Activated CD8-positive, alpha-beta memory T cell treated with anti-CD3 and anti-CD28 coated beads, Interleukin-2, amount 50 U/mL, for 1 hour (primary cell): ENCODE data around the gene BZW1.

Experiments
- DNase-seq: peaks from one replicate; pipeline ENCODE4 v3.0.0-alpha.2; 2020; ENCODE audit errors: extremely low read depth

Gene BZW1

GRCh38 chr2:200839513-200839912 lies 27.8 kb downstream of the BZW1 start:
- DNase-seq = no peak

DNA sequence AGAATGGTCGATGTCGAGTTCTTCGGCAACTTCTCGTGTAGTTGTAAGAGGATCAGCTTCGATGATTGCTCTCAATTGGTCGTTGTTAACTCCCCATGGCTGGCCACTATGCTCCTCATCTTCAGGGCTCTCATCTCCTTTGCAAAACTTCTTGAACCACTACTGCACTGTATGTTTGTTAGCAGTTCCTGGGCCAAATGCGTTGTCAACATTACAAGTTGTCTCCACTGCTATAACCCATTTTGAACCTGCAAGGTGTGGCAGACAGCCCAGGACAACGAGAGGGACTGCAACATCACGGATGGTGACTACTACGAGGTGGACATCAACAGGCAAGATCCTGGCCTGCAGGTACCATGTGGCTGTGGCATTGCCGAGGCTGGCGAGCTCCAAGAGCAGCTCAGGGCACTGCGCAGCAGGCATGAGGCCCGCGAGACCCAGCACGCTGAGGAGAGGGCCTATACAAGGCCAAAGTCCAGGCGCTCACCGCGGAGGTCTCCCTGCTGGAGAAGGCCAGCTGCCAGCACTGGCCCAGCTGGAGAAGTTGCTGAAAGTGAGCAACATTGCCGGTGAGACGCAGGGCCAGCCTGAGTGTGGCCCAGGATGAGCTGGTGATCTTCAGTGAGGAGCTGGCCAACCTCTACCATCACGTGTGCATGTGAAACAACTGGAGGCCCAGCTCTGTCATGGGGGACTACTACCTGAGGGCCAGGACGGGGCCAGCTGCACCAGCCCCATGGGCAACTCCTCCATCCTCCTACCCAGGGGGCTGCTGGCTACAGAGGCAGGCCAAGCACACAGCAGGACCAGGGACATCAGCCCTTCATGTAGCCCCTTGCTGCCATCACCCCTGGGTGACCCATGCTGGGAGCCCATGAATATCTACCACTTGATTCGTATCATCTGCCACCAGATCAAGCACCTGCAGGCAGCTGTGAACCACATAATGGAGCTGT lies 32.6 kb downstream of the BZW1 start:
- DNase-seq = no peak

DNA sequence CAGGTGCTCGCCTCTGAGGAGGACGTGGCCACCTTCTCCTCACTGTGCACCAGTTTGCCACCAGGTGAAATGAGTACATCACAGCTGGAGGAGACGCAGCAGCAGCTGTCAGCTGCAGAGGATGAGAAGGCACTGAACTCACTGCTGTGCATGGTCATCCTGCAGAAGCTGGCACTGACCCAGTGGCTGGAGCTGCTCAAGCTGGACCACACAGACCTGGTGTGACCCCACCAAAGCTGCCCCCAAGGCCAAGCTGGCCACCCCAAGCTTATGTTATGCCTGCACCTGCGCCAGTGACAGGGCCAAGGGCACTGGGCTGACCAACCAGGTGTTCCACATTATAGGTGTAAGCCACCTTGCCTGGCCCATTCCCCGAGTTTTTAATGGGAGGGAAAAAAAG lies 33.5 kb downstream of the BZW1 start:
- DNase-seq = no peak

DNA sequence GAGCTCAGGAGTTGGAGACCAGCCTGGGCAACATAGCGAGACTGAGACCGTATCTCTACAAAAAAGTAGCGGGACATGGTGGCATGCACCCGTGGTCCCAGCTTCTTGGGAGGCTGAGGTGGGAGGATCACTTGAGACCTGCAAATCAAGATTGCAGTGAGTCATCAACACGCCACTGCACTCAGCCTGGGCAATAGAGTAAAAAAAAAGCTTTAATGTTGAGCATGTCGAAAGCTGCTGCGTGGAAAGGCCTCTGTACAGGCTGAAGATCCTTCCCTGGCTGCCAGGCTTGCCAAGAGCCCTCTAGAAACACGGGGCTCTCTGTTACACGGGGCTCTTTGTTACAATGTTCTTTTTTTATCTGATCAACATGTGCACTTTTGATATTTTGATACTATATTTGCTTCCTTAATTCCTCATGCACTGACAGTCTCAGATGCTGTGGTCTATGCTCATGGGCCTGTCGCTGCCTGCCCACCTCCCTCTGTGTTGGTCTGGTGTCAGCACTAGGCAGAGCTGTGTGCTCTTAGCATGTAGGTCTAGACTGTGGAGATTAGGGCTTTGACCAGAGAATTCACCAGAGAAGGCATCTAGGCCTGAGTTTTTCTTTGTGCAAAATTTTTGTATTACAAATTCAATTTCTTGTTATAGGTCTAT lies 34.1 kb downstream of the BZW1 start:
- DNase-seq = no peak

GRCh38 chr2:200847269-200847668 lies 35.6 kb downstream of the BZW1 start:
- DNase-seq = no peak

DNA sequence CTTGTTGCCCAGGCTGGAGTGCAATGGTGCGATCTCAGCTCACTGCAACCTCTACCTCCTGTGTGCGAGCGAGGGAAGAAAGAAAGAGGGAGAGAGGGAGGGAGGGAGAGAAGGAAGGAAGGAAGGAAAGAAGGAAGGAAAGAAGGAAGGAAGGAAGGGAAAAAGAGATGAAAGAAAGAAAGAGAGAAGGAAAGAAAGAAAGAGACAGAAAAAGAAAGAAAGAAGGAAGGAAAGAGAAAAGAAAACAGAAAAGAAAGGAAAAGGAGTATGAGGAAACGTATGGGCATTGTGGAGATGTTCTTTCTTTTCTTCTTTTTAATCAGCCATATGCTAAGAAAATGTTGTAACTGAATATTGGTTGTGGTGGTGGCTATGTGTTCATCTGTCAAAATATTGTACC lies 36.2 kb downstream of the BZW1 start:
- no peak for DNase-seq

GRCh38 chr2:200850512-200851256 lies 39.0 kb downstream of the BZW1 start:
- no peak for DNase-seq

DNA sequence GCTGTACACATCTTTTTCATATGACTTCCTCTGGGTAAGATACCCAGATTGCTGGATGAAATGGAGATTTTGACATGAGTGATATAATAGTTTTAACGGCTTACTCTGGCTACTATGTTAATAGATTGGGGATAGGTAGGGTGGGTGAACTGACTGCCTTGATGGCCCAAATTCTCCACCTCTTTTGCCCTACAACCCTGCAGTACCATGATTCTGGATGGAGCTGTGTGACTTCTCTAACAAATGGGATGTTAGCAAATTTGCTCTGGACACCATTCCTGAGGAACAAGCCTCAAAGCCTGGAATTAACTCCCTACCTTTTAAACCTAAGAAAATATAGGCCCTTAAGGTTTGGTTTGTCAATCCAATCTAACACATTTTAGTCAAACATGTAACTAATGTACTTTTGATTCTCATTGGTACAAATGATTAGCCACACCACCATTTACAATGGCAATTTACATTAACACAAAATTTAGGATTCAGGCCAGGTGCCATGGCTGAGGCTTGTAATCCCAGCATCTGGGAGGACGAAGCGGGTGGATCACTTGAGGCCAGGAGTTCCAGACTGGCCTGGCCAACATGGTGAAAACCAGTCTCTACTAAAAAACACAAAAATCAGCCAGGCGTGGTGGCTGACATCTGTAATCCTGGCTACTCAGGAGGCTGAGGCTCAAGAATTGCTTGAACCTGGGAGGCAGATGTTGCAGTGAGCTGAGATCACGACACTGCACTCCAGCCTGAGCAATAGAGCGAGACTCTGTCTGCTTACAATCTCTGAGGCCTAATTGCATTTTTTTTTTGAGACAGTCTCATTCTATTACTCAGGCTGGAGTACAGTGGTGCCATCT lies 39.9 kb downstream of the BZW1 start:
- no peak for DNase-seq

- DNase-seq = no peak
Measured at GRCh38 chr2:200852605-200853004, 40.9 kb downstream of the BZW1 start.

DNA sequence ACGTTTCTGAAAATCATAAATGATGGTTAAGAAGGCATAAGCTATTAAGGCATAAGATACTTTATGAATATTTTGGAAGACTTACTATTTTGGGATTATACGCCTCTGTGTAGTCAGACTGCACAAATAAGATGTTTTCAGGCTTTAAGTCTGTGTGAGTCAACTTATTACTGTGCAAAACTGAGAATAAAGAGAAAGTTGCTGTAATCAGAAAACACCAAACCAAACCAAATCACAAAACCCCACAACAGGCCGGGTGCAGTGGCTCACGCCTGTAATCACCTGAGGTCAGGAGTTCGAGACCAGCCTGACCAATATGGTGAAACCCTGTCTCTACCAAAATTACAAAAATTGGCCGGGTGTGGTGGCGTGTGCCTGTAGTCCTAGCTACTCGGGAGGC lies 45.1 kb downstream of the BZW1 start:
- DNase-seq = no peak

- no peak for DNase-seq
Measured at GRCh38 chr2:200860092-200860795, 48.5 kb downstream of the BZW1 start.

DNA sequence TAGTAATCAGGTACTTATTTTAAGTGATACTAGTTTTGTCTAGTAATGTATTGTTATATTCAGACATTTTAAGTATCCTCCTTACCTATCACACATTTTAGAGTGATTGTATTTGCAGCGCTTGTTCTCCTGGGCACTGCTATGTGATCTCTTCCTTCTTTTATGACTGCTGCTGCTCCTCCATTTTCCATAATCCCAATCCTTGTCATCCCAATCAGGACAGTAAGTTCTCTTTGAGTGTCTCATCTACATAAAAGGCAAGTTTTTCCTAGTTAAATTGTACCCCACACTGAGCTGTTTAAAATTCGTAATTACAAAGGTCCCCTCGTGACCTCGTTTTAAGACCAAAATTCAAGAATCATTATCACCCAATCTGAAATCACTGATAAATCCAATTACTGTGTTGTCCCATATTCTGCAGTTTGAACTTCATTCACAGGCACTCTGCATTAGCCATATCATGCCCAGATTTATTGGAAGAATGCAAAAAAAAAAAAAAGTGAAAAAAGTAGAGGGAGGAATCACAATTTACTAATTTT lies 50.0 kb downstream of the BZW1 start:
- DNase-seq = no peak

DNA sequence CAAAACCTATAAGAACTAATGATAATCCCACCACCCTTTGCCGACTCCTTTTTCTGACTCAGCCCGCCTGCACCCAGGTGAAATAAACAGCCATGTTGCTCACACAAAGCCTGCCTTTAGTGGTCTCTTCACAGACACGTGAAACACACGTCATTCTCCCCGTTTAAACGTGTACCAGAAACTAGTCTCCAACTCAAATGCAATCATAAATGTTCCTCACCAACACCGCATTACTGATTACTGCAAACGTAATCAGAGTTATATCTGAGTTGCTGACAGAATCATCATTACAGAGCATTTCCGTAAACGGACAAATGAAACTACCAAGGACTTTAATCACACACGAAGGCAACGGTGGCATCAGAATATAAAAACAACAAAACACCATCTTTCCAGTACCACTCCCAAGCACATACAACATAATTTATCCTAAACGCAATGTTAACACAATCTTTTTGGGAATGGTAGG lies 50.9 kb downstream of the BZW1 start:
- peak; percentile 45 for DNase-seq

GRCh38 chr2:200863782-200864175 lies 52.1 kb downstream of the BZW1 start:
- no peak for DNase-seq

GRCh38 chr2:200864176-200865034 lies 52.7 kb downstream of the BZW1 start, which contains the start of gene CLK1:
TSS of gene CLK1 (minus strand) at chr2:200864658. CDS start at chr2:200861862, 2,796 bp downstream.
- peak; percentile 81 for DNase-seq

DNA sequence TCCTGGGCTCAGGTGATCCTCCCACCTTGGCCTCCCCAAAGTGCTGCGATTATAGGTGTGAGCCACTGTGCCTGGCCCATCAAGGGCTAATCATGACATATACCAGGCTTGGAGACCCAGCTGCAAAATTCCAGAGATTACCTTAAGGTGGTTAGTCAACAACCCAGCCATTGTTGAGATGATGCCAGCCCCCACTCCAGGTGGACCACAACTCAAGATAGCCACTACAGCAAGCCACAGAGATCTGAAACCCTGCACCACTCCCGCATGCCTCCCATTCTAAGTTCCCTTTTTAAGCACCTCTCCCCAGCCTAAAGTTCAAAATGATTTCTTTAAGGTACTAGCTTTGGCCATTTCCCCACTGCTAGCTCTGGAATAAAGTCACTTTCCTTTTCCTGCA lies 57.3 kb downstream of the BZW1 start:
- DNase-seq = no peak

DNA sequence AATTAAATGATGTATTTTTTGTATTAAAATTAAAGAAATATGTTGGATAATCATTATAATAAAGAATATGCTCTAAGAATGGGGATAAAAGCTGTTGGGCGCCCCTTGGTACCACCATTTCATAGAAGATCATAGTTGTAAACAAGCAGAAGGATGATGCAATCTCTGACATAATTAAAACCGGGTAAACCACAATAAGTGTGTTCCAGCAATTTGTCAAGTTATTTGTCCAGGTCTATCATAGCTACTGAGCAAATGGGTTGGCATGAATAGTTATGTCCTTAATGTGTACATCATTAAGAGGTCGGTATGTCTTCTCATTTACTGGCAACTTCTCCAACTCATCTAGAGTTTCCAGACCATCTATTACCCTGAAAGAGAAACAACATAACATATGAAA lies 59.4 kb downstream of the BZW1 start:
- DNase-seq = no peak

- no peak for DNase-seq
Measured at GRCh38 chr2:200873560-200873959, 61.9 kb downstream of the BZW1 start.
